HL-60/S4 treated with retinoic acid at 250 ng/mL for 4 days and 3 days (cell line): ENCODE data around the gene CYP46A1.

Experiments used
- in situ Hi-C: fragments of 300-500 bp; cut with MboI; formaldehyde crosslinking; loops from 2 replicates; pipeline ENCODE4 v1.7.0; 2022; ENCODE audit warnings: low sequenced_read_pairs

Gene CYP46A1

DNA sequence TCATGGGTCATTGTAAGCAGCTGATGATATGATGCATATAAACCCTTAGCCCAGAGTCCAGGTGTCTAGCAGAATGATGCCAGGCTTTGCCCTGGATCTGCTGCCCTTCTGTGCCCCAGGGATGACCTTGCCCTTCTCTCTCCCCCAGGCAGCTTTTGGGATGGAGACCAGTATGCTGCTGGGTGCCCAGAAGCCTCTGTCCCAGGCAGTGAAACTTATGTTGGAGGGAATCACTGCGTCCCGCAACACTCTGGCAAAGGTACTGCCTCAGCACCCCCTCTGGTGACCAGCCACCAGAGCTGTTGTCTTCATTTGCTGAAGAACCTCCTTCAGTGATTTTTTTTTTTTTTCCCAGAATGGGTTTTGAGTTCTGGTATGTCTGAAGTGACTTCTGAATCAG, 23.3 kb downstream of the CYP46A1 start:
- in situ Hi-C loops = no loop called here

- in situ Hi-C loops = no loop called here
These were observed 23.8 kb downstream of the CYP46A1 start for GRCh38 chr14:99707921-99708320.

GRCh38 chr14:99708449-99708848, 24.4 kb downstream of the CYP46A1 start:
- in situ Hi-C loops = no loop called here

DNA sequence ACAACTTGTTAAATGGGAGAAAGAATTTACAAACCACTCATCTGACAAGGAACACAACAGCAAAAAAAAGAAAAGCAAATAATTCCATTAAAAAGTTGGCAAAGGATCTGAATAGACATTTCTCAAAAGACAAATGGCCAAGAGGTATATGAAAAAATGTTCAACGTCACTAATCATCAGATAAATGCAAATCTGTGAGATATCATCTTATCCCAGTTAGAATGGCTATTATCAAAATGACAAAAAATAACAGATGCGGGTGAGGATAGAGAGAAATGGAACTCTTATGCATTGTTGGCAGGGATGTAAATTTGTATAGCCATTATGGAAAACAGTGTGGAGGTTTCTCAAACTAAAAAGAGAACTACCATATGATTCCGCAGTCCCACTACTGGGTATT, 29.9 kb downstream of the CYP46A1 start:
- in situ Hi-C loops = no loop called here

GRCh38 chr14:99715266-99716000, 31.3 kb downstream of the CYP46A1 start:
- in situ Hi-C loops = no loop called here

- in situ Hi-C loops = no loop called here
These were observed 32.2 kb downstream of the CYP46A1 start for GRCh38 chr14:99716091-99716849.

GRCh38 chr14:99716850-99717681, 33.0 kb downstream of the CYP46A1 start:
- in situ Hi-C loops = no loop called here

DNA sequence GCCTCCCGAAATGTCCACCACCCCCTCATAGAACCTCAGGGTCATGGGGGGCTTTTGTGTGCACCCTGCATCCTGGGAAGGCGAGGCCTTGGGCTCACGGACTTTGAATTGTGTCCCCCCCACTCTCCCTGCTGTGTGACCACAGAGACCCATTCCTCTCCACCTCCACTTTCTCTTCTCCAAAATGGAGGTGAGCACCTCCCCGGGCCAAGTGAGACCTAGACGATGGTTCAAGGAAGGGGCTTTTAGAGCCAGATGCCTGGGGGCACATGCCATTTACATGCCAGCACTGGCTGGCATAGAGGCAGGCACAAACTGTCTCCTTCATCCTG, 33.5 kb downstream of the CYP46A1 start:
- in situ Hi-C loops = no loop called here

GRCh38 chr14:99718031-99718810, 34.1 kb downstream of the CYP46A1 start:
- in situ Hi-C loops = no loop called here

- in situ Hi-C loops = no loop called here
These were observed 34.7 kb downstream of the CYP46A1 start for GRCh38 chr14:99718811-99719192.

DNA sequence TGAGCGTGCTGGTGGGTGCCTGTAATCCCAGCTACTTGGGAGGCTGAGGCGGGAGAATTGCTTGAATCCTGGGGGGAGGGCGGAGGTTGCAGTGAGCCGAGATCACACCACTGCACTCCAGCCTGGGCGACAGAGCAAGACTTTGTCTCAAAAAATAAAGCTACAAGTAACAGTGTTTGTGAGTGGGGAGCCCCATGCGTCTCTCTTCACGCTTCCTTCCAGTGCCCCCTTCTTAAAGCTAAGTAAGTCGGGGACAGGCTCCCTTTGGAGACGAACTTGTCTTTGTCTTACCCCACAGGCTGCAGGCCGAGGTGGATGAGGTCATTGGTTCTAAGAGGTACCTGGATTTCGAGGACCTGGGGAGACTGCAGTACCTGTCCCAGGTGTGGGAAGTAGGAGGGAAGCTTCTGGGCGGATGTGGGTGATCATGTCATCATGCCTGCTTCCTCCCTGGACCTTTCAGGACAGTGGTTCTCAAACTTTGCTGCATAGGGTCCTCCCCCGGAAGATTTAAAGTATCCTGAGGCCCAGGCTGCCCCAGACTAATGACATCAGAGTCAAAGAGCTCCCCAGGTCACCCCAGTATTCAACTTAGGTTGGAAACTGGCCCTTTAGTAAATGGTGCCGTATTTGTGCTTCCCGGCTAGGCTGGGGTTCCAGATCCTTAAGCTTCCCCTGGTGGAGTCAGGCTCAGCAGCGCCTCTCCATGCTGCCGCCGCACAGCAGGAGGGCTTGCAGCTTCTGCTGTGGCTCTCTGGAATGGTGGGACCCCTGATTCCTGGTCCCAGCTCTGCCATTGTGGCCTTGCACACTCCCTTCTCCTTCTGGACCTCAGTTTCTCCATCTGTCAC, 37.1 kb downstream of the CYP46A1 start:
- in situ Hi-C loops = no loop called here

GRCh38 chr14:99721792-99722516, 37.9 kb downstream of the CYP46A1 start:
- in situ Hi-C loops = no loop called here

DNA sequence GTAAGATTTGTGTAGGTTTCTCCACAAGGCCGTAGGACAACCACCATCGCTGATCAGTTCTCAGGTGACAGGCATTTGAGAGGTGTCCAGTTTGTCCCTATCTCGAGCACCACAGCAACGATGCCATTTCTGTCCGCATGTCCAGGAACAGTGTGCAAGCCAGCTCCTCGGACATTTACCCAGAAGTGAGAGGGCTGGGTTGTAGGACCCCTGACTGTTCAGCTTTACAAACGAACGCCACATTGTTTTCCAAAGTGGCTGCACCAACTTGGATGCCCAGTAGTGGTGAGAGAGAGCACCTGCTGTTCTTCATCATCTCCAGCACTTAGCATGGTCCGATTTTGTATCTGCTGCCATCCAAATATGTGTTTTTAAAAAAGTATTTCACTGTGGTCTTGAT, 38.6 kb downstream of the CYP46A1 start:
- in situ Hi-C loops = no loop called here

DNA sequence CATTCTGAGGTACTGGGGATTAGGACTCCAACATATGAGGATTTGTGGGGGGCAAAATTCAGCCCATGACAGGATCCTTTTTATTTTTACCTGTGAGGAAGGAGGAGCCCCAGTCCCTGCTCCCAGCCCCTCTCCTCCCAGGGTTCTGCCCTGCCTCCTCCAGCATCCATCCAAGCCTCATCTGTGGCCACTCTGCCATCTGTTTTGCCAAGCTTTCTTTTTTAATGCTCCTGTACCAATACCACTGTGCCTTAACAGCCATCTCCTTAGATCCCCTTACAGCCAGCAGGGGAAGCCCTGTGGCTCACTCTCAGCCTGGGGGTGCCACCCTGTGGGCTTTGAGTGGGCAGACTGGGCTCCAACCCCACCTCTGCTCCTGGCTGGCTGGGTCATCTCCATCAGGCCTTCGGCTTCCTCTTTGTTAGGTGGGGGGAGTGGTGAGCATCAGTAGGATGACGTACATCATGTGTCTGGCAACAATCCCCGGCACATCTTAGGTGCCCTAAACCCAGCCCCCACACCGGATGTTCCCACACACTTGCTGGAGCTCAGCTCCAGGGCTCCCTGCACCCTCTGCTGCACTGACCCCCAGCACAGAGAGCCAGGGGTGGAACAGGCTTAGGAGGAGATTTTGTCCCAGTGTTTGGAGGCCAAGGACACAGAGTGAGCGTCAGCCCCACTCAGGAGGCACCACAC, 40.2 kb downstream of the CYP46A1 start:
- in situ Hi-C loops = no loop called here

GRCh38 chr14:99724939-99725773, 41.1 kb downstream of the CYP46A1 start:
- in situ Hi-C loops = no loop called here

DNA sequence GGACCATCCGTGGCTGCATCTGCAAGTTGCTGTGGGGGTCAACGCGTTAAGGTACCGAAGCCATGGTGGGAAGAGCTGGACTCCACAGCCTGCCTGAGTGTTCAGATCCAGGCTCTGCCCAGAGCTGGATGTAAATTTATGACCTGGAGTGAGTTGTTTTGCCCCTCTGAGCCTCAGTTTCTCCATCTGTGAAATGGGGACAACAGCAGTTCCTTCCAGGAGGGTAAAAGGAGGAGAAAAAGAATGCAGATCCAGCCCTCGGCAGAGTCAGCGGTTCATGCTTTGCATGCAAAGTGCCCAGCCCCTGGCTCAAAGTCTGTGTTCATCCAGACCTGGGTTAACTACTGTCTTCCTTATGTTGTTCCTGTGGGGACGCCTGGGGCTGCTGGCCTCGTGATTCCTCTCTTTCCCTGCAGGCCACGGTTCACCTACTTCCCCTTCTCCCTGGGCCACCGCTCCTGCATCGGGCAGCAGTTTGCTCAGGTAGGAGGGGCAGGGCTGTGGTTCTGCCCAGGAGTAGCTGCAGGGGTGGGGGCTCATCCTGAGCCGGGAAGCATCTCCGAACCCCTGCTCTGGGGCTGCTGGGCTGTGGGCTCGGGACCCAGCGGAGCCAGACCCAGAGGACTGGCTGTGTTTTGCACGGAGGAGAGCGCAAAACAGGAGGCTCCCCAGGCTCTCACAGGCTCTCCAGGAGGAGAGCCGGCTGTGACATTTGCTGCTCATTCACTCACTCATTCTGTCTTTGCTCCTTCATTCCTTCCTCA, 41.9 kb downstream of the CYP46A1 start:
- in situ Hi-C loops = no loop called here

DNA sequence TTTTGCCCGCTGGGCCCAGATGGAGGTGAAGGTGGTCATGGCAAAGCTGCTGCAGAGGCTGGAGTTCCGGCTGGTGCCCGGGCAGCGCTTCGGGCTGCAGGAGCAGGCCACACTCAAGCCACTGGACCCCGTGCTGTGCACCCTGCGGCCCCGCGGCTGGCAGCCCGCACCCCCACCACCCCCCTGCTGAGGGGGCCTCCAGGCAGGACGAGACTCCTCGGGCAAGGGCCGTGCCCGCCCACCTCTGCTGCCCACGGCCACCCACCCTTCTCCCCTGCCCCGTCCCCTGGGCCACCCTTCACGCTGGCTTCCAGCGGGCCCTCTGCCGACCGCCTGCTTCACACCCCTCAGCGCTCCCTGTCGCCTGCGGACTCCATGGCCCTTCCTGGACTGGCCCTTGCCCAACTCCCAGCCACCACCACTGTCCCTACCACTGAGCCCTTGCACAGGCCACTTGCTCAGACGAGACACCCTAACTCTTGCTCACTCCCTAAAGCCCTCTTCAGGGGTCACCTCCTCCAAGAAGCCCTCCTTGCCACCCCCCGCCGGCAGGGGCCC, 42.5 kb downstream of the CYP46A1 start:
- in situ Hi-C loops = no loop called here
